NCI-H774 (cell line): Measurements from ENCODE around the gene TAF6.
A peak's percentile ranks its signal among the peaks of the same experiment; 100 is the strongest.
"Not testable (repeated sequence)": the region's sequence is repeated elsewhere in the genome, so short reads cannot be mapped to it uniquely, and the experiment has no call there.

ENCODE experiments used
- DNase-seq: peaks from one replicate; lab custom pipeline; 2025; lab: John Stamatoyannopoulos, UW

TAF6 gene

GRCh38 chr7:100152404-100152803 lies 33.2 kb upstream of the TAF6 start:
- DNase-seq = no peak

- peak; percentile 99 for DNase-seq
Measured at GRCh38 chr7:100148559-100149328, 29.6 kb upstream of the TAF6 start, which contains the start of gene LAMTOR4. Gene LAMTOR4 (plus strand): TSS chr7:100148918. CDS start chr7:100148973, 55 bp downstream.

DNA sequence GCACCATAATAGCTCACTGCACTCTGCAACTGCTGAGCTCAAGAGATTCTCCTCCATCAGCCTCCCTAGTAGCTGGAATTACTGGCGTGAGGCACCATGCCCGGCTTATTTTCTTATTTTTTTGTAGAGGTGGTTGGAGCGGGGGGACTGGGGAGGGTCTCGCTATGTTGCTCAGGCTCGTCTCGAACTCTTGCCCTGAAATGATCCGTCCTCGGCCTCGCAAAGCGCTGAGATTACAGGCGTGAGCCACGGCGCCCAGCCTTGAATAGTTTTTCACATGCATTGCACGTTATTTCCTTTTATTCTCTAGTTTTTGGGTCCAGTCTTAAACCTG lies 29.0 kb upstream of the TAF6 start:
- no peak for DNase-seq

DNA sequence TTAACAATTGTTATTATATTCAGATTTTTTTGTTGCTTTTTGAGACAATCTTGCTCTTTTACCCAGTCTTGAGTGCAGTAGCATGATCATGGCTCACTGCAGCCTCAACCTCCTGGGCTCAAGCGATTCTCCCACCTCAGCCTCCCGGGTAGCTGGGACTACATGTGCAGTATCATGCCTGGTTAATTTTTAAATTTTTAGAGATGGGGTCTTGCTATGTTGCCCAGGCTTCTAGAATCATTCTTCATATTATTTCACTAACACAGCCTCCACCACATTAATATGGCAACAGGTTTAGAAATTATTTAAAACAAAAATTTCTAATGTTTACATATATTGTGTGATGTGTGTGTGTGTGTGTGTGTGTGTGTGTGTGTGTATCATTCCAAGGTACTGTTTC lies 28.1 kb upstream of the TAF6 start:
- DNase-seq = no peak

DNA sequence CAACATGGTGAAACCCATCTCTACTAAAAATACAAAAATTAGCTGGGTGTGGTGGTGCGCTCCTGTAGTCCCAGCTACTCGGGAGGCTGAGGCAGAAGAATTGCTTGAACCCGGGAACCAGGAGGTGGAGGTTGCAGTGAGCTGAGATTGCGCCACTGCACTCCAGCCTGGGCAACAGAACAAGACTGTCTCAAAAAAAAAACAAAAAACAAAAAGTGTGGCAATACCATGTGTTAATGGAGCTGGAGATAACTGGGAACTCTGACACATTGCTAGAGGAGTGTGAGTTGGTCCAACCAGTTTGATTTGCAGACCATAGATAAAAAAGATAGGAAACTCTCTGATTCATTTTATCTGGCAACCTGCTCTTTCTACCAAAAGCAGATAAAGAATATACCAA lies 27.2 kb upstream of the TAF6 start:
- not testable (repeated sequence) for DNase-seq

GRCh38 chr7:100142461-100142860 lies 23.3 kb upstream of the TAF6 start:
- DNase-seq = no peak

DNA sequence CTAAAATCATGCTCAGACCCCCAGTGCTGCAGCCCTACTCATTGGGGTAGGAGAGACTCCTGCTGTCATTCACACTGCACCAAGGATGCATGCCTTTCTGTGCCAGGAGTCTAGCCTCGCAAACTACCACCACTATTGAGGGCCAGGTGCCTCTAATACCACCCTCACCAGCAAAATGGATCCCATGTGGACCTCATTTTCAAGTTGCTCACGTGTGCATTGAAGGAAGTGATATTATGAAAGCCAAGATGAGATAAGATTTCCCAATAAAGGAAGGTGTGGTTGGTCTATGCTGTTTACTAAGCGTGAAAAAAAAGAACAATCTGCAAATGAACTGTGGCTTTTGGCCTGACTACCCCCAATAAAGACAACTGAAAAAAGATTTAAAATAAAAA lies 22.4 kb upstream of the TAF6 start:
- no peak for DNase-seq

DNA sequence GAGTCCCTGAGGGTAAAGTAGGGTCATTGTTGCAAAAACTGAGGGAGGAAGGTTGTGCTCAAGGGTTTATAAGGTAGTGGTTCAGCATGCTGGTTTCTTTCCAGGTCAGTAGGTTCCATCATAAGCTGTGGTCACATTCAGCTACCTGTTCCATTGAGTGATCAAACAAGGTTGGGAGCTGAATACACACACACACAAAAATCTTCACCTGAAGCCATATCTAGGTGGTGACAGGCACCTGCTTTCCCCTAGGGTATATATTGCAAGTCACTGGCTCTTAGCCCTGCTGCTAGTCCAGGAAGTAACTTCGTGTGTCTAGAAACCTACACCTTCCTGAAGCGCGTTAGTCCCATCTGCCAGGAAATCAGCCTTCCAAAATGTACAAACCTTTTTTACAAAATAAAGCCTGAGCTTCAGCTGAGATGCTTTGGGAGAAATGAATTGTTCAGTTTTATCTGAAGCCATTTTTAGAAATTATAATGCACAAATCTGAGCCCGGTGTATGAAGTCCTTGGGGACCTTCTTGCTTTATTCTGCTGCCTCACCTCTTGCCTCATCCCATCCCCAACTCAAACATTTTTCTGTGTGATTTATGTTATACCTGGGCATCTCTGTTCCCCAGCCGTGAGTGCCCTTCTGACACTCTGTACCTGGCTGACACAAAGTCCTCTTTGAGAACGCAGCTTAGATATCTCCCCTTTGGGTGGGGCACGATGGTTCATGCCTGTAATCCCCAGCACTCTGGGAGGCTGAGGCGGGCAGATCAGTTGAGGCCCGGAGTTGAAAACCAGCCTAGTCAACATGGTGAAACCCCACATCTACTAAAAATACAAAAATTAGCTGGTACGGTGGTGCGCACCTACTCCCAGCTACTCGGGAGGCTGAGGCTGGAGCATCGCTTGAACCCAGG lies 18.9 kb upstream of the TAF6 start:
- DNase-seq = no peak

- peak; percentile 45 for DNase-seq
Measured at GRCh38 chr7:100132697-100133151, 13.6 kb upstream of the TAF6 start.

- DNase-seq = no peak
Measured at GRCh38 chr7:100132126-100132525, 13.0 kb upstream of the TAF6 start.

GRCh38 chr7:100130608-100131453 lies 11.7 kb upstream of the TAF6 start:
- peak; percentile 59 for DNase-seq

DNA sequence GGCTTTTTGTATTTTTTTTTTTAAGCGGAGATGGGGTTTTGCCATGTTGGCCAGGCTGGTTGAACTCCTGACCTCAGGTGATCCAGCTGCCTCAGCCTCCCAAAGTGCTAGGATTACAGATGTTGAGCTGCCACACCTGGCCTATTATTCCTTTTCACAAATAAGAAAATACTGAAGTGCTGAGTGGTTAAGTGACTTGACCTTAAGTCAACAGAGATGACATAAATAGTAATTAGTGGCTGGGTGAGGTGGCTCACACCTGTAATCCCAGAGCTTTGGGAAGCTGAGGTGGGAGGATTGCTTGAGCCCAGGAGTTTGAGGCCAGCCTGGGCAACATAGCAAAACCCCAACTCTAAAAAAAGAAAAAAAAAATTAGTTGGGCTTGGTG lies 11.1 kb upstream of the TAF6 start:
- DNase-seq = peak; percentile 74

GRCh38 chr7:100128637-100128963 lies 9.4 kb upstream of the TAF6 start:
- DNase-seq = no peak

- DNase-seq = no peak
Measured at GRCh38 chr7:100127866-100128636, 8.9 kb upstream of the TAF6 start.

- peak; percentile 88 for DNase-seq
Measured at GRCh38 chr7:100126931-100127865, 8.0 kb upstream of the TAF6 start, which contains the start of gene MBLAC1. Gene MBLAC1 (plus strand): TSS chr7:100126967. CDS start chr7:100127396, 429 bp downstream.

GRCh38 chr7:100126239-100126930 lies 7.2 kb upstream of the TAF6 start:
- DNase-seq = no peak

DNA sequence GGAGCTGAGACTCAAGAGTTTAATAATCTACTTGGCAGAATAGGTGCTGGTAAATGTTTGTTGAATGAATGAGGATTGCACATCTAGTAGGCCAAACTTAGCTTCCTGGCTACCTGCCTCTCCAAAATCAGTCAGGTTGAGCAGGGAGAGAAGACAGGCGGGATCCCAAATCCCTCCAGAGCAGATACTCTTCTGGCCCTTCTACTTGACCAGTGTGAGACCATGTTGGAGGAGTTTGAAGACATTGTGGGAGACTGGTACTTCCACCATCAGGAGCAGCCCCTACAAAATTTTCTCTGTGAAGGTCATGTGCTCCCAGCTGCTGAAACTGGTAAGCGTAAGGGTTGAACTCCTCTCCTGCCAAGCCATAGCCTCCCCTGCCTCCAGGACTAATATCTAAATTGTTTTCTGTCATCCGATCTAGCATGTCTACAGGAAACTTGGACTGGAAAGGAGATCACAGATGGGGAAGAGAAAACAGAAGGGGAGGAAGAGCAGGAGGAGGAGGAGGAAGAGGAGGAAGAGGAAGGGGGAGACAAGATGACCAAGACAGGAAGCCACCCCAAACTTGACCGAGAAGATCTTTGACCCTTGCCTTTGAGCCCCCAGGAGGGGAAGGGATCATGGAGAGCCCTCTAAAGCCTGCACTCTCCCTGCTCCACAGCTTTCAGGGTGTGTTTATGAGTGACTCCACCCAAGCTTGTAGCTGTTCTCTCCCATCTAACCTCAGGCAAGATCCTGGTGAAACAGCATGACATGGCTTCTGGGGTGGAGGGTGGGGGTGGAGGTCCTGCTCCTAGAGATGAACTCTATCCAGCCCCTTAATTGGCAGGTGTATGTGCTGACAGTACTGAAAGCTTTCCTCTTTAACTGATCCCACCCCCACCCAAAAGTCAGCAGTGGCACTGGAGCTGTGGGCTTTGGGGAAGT lies 5.4 kb upstream of the TAF6 start:
- DNase-seq = no peak

DNA sequence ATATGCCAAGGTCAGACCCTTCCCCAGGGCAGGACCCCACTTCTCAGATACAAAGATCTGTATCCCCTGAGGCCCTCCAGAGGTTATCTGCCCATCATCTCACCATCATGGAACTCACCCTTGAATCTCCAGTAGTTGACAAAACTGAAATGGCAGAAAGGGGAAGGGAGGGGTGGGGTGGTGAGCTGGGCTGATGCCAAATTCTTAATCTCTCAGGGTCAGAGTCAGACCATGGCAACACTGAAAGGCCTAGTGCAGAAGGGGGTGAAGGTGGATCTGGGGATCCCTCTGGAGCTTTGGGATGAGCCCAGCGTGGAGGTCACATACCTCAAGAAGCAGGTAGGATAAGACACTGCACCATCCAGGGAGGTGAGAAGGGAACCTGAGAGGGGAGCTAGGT lies 3.4 kb upstream of the TAF6 start:
- DNase-seq = no peak

DNA sequence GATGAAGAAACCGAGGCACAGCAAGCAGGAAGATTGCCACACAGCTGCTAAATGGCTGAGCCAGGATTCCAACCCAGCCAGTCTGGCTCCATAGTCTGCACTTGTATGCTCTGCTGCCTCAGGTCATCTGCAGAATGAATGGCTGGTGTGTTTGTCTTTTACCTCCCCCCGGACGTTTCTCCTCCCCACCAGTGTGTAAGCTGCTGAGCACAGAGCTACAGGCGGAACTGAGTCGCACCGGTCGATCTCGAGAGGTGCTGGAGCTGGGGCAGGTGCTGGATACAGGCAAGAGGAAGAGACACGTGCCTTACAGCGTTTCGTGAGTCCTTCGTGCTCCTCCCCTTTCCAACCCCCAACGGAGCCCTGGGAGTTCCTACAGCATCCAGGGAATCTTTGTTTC lies 2.9 kb upstream of the TAF6 start:
- DNase-seq = peak; percentile 91
